EH (cell line): Measurements from ENCODE around the gene ENTREP3.
"Not testable (repeated sequence)": the region's sequence is repeated elsewhere in the genome, so short reads cannot be mapped to it uniquely, and the experiment has no call there.

Experiments used
- DNase-seq: peaks from one replicate; pipeline ENCODE4 v3.0.0-alpha.2; 2015; ENCODE audit warnings: low read depth

Gene ENTREP3

DNA sequence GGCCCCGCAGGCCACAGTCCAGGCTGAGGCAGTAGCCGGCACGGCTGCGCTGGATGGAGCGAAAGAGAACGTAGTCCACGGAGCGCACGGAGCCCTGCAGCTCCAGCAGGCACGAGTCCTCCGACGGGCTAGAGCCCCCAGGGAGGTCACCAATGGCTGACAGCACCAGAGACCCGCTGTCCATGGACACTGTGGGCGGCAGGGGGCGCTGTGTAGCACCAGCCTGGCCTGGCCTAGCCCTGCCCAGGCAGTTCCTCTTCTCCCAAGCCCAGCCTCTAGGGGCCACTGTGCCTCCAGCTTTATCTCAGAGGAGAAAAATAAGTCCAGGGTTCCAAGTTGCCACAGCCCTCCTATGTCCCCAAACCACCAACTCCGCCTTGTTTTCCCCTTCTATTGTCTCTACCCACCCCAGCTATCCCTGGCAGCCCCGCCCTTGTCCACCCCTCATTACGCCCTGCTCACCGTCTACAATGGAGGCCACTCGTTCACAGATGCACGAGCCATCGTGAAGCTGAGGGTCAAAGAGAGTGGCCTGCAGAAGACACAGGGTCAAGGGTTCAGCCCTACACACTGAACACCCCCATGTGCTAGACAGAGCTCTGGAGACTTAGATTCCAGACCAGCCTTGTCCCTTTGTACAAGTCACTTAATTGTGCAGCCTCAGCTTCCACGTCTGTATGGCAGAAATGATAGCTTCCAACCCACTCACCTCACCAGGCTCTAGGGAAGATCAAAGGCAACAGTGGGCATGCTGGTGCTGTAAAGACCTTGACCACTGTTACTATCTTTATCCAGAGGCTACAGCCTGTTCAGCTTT, 4.4 kb downstream of the ENTREP3 start:
- peak; percentile 90 for DNase-seq

GRCh38 chr1:155250246-155250632, 5.0 kb downstream of the ENTREP3 start:
- DNase-seq, result no peak

DNA sequence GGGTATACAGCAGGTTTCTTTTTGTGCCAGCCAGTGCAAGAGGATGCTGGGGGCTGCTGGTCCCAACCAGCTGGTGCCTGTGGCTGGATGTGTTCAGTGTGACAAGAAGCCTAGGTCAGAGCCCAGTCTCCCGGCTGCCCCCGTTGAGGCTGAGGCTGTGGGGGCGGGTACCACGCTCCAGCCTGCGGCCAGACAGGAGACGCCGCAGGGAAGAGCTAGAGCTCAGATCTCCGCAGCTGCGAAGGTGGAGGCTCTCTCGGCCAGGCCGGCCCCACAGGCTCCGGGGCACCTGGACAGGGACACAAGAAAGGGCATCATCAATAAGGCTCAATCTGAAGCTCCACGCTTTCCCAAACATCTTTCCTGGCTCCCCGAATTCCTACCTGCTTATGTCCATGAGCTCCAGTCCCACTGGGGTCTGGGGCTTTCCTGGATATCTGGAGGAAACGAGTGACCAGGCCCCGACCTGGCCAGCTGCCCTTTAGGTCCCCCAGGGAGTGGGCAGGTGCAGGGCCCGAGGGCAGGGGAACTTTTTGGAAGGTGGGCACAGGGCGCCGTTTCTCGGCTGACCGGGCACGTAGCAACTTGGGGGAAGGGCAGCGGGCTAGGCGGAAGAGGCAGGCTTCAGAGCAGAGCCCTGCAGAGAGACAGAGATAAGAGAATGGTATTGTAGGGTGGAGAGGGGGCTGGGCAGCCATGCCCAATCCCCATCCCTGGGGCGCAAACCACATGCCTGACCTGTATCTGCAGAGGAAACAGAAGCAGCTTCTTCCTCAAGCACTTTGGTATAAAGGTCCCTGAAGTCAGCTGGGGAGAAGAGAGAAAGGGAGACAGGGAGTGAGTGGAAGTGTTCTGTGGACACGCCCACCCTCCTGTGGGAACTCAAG, 7.4 kb downstream of the ENTREP3 start:
- DNase-seq, result no peak

DNA sequence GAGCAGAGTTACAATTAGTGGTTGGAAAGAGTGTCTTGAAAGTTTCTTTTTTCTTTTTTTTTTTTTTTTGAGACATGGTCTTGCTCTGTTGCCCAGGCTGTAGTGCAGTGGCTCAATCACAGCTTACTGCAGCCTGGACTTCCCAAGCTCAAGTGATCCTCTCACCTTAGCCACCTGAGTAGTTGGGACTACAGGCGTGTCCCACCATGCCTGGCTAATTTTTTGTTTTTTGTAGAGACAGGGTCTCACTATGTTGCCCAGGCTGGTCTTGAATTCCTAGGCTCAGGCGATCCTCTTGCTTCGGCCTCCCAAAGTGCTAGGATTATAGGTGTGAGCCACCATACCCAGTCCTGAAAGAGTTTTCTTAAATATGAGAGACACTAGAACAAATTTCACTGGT, 8.5 kb downstream of the ENTREP3 start:
- not testable (repeated sequence) for DNase-seq

DNA sequence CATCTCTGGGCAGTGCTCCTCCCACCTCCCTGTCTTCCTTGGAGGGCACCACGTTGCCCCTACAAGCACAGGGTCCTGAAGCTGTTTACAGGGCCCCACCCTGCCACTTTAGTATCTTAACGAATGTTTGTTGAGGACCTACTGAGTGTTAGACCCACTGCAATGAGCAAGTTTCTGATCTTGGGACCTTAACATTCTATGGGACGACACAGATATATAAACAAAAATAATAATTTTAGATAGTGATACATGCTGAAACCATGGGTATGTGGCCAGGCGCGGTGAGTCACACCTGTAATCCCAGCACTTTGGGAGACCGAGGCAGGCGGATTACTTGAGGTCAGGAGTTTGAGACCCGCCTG, 10.1 kb downstream of the ENTREP3 start:
- DNase-seq, result no peak

DNA sequence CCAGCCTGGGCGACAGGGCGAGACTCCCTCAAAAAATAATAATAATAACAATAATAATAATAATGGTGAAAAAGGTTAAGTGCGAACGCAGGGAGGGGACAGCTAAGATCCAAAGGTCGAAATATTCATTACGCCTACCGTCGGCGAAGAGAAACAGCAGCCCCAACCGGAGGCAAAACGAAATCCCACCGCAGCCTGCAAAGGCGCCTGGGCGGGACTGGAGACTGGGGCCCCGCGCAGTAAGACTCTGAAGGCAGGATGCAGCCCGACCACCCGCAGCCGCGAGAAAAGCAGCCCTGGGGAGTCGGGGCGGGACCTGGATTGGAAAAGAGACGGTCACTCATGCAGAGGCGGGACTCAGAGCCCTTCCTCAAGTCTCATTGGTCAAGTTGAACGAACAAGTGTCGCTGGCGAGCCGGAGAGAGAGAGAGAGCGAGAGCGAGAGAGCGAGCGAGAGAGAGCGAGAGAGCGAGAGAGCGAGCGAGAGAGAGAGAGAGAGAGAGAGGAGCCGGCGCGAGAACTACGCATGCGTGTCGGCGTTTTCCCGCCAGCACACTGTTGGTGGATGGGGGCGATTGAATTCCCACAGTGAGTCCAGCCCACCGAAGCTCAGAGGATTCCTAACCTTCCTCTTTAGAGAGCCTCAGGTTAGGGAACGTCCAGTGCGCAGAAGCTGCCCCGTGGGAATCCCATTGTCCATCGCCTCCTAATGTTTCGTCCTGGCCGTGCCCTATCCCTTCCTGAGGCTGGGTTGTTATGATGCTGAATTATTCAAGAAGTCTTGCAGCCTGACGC, 10.7 kb downstream of the ENTREP3 start:
- DNase-seq, result peak; percentile 99

- peak; percentile 36 for DNase-seq
These were observed 12.4 kb downstream of the ENTREP3 start for GRCh38 chr1:155242805-155243358.

- no peak for DNase-seq
These were observed 13.4 kb downstream of the ENTREP3 start for GRCh38 chr1:155241841-155242264.

DNA sequence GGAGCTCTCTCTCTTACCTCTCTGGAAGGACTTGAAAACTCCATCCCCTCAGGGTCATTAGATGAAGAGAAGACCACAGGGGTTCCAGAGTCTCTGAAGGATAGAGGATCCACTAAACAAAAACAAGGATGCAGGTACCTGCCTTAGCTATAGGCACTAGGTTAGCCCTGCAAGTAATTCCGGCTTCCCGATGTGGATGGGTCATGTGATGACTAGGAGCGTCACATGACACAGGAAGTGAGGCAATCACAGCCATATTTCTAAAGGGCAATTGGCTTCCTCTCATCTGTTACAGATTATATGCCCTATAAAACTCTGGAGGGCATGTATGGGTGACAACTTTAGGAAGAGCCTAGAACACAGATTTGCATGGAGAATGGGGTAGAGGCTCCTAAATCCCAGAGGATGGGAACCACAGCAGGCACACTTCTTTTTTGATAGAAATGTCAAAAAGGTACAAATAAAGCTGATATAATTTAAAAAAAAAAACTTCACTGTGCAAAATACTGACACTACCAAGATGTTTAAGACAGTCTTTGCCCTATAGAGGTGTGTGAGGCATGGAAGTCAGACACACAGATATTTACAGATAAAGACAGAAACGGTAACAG, 14.1 kb downstream of the ENTREP3 start:
- peak; percentile 91 for DNase-seq

GRCh38 chr1:155236451-155236850, 18.8 kb downstream of the ENTREP3 start:
- peak; percentile 31 for DNase-seq

DNA sequence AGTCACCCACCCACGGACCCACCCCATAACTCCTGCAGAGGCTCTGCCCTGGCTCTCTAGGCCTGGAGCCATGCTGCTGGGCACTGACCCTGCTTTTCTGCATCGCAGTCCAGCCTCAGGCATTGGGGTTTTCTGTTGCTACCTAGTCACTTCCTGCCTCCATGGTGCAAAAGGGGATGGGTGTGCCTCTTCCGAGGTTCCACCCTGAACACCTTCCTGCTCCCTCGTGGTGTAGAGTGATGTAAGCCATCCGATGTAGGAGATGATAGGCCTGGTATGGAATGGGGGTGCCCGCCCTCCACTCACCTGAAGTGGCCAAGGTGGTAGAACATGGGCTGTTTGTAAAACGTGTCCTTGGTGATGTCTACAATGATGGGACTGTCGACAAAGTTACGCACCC, 19.9 kb downstream of the ENTREP3 start:
- not testable (repeated sequence) for DNase-seq

DNA sequence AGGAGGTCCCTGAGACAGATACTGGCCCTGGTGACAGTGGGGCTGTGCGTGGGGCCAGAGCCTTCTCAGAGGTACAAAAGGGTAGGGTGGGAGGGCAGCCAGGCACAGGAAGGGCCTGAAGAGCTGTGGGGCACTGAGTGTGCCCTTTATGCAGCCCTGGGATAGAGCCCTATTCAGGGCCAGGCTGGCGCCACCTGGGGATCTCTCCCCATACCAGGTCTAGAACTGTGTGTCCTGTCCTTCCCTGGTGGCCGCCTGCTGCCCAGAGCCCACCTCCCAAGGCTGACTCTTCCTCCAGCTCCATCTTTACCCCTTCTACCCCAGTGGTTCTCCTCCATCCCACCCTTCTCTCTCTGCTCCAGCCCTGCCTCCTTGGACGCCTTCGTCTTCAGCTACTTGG, 21.8 kb downstream of the ENTREP3 start:
- not testable (repeated sequence) for DNase-seq

- DNase-seq, result peak; percentile 79
These were observed 23.0 kb downstream of the ENTREP3 start for GRCh38 chr1:155232001-155232978.

DNA sequence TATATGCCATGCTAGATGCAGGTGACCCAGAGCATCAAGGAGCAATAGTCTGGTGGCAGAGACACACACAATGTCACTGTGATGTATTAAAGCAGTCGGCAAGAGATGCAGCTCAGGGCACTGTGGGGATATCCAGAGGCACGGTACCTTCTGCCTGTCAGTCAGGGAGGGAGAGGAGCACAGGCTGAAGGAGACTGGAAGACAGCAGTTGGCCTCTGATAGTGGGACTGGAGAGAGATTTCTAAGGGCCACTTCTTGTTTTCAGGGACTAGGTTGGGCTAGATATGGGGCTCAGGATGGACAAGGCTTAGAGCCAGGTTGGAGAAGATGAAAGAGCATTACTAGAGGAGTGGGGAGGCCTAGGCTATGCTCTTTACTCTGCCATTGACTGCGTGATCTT, 24.0 kb downstream of the ENTREP3 start:
- not testable (repeated sequence) for DNase-seq

GRCh38 chr1:155228096-155228427, 27.2 kb downstream of the ENTREP3 start:
- no peak for DNase-seq

DNA sequence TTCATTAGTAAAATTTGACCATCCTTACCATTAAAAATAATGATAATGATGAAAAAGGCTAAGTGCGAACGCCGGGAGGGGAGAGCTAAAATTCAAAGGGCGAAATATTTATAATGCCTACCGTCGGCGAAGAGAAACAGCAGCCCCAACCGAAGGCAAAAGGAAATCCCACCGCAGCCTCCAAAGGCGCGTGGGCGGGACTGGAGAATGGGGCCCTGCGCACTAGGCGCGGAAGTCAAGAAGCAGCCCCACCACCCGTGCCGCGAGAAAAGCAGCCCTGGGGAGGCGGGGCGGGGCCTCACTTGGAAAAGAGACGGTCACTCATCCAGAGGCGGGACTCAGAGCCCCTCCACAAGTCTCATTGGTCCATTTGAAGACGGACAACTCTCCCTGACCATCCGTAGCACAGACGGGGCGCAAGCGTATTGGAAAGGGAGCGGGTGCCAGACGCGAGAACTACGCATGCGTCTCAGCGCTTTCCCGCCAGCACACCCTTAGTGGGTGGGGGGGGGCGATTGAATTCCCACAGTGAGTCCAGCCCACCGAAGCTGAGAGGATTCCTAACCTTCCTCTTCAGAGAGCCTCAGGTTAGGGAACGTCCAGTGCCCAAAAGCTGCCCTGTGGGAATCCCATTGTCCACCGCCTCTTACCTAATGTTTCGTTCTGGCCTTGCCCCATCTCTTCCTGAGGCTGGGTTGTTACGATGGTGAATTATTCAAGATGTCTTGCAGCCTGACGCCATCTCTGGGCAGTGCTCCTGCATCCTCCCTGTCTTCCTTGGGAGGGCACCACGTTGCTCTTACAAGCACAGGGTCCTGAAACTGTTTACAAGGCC, 27.8 kb downstream of the ENTREP3 start:
- DNase-seq, result peak; percentile 99

GRCh38 chr1:155226910-155227260, 28.4 kb downstream of the ENTREP3 start:
- DNase-seq, result peak; percentile 63

DNA sequence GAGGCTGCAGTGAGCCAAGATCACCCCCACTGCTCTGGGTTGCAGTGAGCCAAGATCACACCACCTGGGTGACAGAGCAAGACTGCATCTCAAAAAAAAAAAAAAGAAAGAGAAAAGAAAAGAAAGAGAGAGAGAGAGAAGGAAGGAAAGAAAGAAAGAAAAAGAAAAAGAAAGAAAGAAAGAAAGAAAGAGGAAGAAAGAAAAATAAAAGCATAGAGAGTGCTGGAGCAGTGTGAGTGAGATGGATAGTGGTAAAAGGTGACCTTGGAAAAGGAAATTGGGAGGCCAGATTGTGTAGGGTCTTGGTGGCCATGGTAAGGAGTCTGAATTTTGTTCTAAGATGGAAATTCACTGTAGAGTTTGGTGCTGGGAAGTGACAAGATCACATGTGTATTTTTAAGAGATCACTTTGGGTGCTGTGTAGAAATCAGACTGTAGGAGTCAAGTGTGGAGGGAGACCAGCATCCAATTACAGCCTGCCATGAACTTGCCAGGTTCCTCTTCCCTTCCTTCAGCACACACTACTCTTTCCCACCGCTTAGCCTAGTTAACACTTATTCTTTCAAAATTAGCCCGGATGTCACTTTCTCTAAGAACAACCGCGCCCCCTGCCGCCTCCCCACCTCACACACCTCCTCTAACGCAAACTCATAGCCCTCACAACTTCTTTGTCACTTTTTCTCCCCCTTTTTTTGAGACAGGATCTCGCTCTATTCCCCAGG, 28.9 kb downstream of the ENTREP3 start:
- peak; percentile 84 for DNase-seq

GRCh38 chr1:155225404-155225759, 29.9 kb downstream of the ENTREP3 start:
- DNase-seq, result not testable (repeated sequence)
